MM.1S (cell line): Measurements from ENCODE around the gene BUD31.

Source experiments
- DNase-seq: peaks from one replicate; pipeline ENCODE4 v3.0.0-alpha.2; 2015
- H2AFZ ChIP-seq: fragments of 300-600 bp; sonication (generic); 2 replicates; pipeline ENCODE4 v1.6.0; 2016; ENCODE audit warnings: antibody characterized with exemption, low read length
- H3F3A ChIP-seq: fragments of 300-600 bp; sonication (generic); 2 replicates; pipeline ENCODE4 v1.6.1; 2016; ENCODE audit warnings: mild to moderate bottlenecking, antibody characterized with exemption, low read length, moderate library complexity, mixed read lengths; ENCODE audit not compliant: insufficient read depth
- H3K27ac ChIP-seq: fragments of 300-600 bp; sonication (generic); 2 replicates; pipeline ENCODE4 v1.5.1; 2016; ENCODE audit warnings: mild to moderate bottlenecking, low read length
- H3K27me3 ChIP-seq: fragments of 300-600 bp; sonication (generic); replicated peaks from 2 replicates; pipeline ENCODE4 v1.6.0; 2016; ENCODE audit warnings: low read length; ENCODE audit not compliant: insufficient read depth
- H3K36me3 ChIP-seq: fragments of 300-600 bp; sonication (generic); replicated peaks from 2 replicates; pipeline ENCODE4 v1.6.1; 2016; ENCODE audit warnings: mild to moderate bottlenecking, low read length, mixed read lengths; ENCODE audit not compliant: insufficient read depth
- H3K4me1 ChIP-seq: fragments of 300-600 bp; sonication (generic); 2 replicates; pipeline ENCODE4 v1.6.1; 2016; ENCODE audit warnings: low read length, mixed read lengths
- H3K4me2 ChIP-seq: fragments of 300-600 bp; sonication (generic); 2 replicates; pipeline ENCODE4 v1.6.0; 2016; ENCODE audit warnings: low read depth, low read length
- H3K4me3 ChIP-seq: fragments of 300-600 bp; sonication (generic); 2 replicates; pipeline ENCODE4 v1.5.1; 2016; ENCODE audit warnings: low read length, mixed read lengths
- H3K79me2 ChIP-seq: fragments of 300-600 bp; sonication (generic); 2 replicates; pipeline ENCODE4 v1.6.1; 2016; ENCODE audit warnings: mixed run types, low read length, mixed read lengths
- H3K9ac ChIP-seq: fragments of 300-600 bp; sonication (generic); 2 replicates; pipeline ENCODE4 v1.6.1; 2016; ENCODE audit warnings: low read length, mixed read lengths
- H3K9me2 ChIP-seq: fragments of 300-600 bp; sonication (generic); replicated peaks from 2 replicates; pipeline ENCODE4 v1.6.1; 2016; ENCODE audit warnings: mild to moderate bottlenecking, low read length, mixed read lengths; ENCODE audit not compliant: insufficient read depth
- H3K9me3 ChIP-seq: fragments of 300-600 bp; sonication (generic); replicated peaks from 2 replicates; pipeline ENCODE4 v1.6.1; 2016; ENCODE audit warnings: mild to moderate bottlenecking, low read length, mixed read lengths; ENCODE audit not compliant: insufficient read depth
- H4K20me1 ChIP-seq: fragments of 300-600 bp; sonication (generic); 2 replicates; pipeline ENCODE4 v1.6.1; 2016; ENCODE audit warnings: mild to moderate bottlenecking, low read length, moderate library complexity, mixed read lengths; ENCODE audit not compliant: insufficient read depth
- CTCF ChIP-seq: fragments of 300-600 bp; sonication (generic); IDR thresholded peaks from 2 replicates; pipeline ENCODE4 v1.5.1; 2016; ENCODE audit warnings: antibody characterized with exemption, low read length, mixed read lengths
- EZH2 ChIP-seq: fragments of 300-600 bp; sonication (generic); optimal IDR thresholded peaks from 2 replicates; pipeline ENCODE3; 2017; ENCODE audit warnings: low read depth, mild to moderate bottlenecking, antibody characterized with exemption, low read length, mixed read lengths
- EZH2phosphoT487 ChIP-seq: fragments of 300-600 bp; sonication (generic); IDR thresholded peaks from 2 replicates; pipeline ENCODE4 v1.6.1; 2018; ENCODE audit warnings: antibody characterized with exemption, low read length

BUD31 gene

GRCh38 chr7:99420213-99420612, 11.4 kb downstream of the BUD31 start:
- no peaks in the 10 kb centered on the region for H3K27me3 ChIP-seq
- TF ChIP-seq EZH2phosphoT487 (no peak), EZH2 (no peak), CTCF (no peak)
- peaks cover 10% of the 10 kb centered on the region for H3K79me2 ChIP-seq
- no peak overlapping the region for H2AFZ ChIP-seq
- no peak overlapping the region for H3K9ac ChIP-seq
- H3K9me3 ChIP-seq: no peaks in the 10 kb centered on the region
- H3F3A ChIP-seq: no peaks in the 10 kb centered on the region
- H3K27ac ChIP-seq: no peak overlapping the region
- no peak overlapping the region for H3K4me2 ChIP-seq
- no peak for DNase-seq
- H3K4me3 ChIP-seq: no peak overlapping the region
- H3K4me1 ChIP-seq: no peaks in the 10 kb centered on the region
- H3K36me3 ChIP-seq: peaks cover 3% of the 10 kb centered on the region
- H4K20me1 ChIP-seq: no peaks in the 10 kb centered on the region
- H3K9me2 ChIP-seq: no peaks in the 10 kb centered on the region

GRCh38 chr7:99420986-99421385, 12.2 kb downstream of the BUD31 start:
- no peak overlapping the region for H3K4me3 ChIP-seq
- H4K20me1 ChIP-seq: no peaks in the 10 kb centered on the region
- no peaks in the 10 kb centered on the region for H3F3A ChIP-seq
- H3K4me1 ChIP-seq: no peaks in the 10 kb centered on the region
- H3K4me2 ChIP-seq: no peak overlapping the region
- TF ChIP-seq EZH2: no peak
- TF ChIP-seq CTCF: no peak
- TF ChIP-seq EZH2phosphoT487: no peak
- H3K9me3 ChIP-seq: no peaks in the 10 kb centered on the region
- peaks cover 3% of the 10 kb centered on the region for H3K36me3 ChIP-seq
- H2AFZ ChIP-seq: no peak overlapping the region
- H3K27ac ChIP-seq: no peak overlapping the region
- peaks cover 10% of the 10 kb centered on the region for H3K79me2 ChIP-seq
- no peaks in the 10 kb centered on the region for H3K27me3 ChIP-seq
- H3K9me2 ChIP-seq: no peaks in the 10 kb centered on the region
- DNase-seq: no peak
- H3K9ac ChIP-seq: no peak overlapping the region

GRCh38 chr7:99422186-99422585, 13.4 kb downstream of the BUD31 start:
- no peaks in the 10 kb centered on the region for H3K4me1 ChIP-seq
- H3K9me2 ChIP-seq: no peaks in the 10 kb centered on the region
- H4K20me1 ChIP-seq: no peaks in the 10 kb centered on the region
- H3K27me3 ChIP-seq: no peaks in the 10 kb centered on the region
- H3K79me2 ChIP-seq: peaks cover 7% of the 10 kb centered on the region; the same call in 1 of the 2 replicates
- no peak overlapping the region for H3K9ac ChIP-seq
- no peak for DNase-seq
- H2AFZ ChIP-seq: no peak overlapping the region
- TF ChIP-seq EZH2phosphoT487: no peak
- TF ChIP-seq CTCF: no peak
- no peak for TF ChIP-seq EZH2
- no peak overlapping the region for H3K4me3 ChIP-seq
- no peaks in the 10 kb centered on the region for H3K9me3 ChIP-seq
- peaks cover 3% of the 10 kb centered on the region for H3K36me3 ChIP-seq
- no peak overlapping the region for H3K4me2 ChIP-seq
- no peaks in the 10 kb centered on the region for H3F3A ChIP-seq
- no peak overlapping the region for H3K27ac ChIP-seq
